GM21529 (cell line): ENCODE measurements around the gene DENND2D.
A peak's percentile ranks its signal among the peaks of the same experiment; 100 is the strongest.

Experiments
- ATAC-seq: cut with Tn5 transposase; IDR thresholded peaks from one replicate; pipeline ENCODE4 v1.9.1; 2021; ENCODE audit not compliant: unreplicated experiment

The DENND2D gene

DNA sequence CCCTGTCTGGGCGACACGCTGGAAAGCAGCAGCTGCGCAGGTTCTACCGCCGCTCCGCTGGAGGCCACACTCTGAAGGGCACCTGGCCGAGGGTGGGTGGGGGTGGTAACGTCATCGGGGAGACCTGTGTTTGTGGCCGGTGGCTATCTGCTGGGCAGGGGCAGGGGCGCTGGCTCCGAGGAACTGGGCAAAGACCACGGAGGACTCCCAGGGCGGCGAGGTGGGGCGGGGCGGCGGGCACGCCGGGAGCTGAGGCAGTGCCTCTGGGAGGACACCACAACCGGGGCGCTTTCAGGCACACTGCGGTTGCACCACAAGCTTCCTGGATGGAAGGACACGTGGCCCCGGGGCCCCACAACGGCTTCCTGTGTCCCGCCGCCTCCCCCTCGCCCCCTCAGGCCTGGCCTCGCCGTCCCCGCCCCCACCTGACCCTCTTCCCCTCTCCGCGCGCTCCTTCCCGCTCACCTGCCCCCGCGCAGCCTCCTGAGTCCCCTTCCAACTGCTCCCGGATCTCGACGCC lies 3.3 kb upstream of the DENND2D start:
- ATAC-seq: peak; percentile 63

- ATAC-seq: no peak
These were observed 2.5 kb upstream of the DENND2D start for GRCh38 chr1:111202707-111203623.

GRCh38 chr1:111202366-111202706 lies 1.9 kb upstream of the DENND2D start:
- no peak for ATAC-seq

DNA sequence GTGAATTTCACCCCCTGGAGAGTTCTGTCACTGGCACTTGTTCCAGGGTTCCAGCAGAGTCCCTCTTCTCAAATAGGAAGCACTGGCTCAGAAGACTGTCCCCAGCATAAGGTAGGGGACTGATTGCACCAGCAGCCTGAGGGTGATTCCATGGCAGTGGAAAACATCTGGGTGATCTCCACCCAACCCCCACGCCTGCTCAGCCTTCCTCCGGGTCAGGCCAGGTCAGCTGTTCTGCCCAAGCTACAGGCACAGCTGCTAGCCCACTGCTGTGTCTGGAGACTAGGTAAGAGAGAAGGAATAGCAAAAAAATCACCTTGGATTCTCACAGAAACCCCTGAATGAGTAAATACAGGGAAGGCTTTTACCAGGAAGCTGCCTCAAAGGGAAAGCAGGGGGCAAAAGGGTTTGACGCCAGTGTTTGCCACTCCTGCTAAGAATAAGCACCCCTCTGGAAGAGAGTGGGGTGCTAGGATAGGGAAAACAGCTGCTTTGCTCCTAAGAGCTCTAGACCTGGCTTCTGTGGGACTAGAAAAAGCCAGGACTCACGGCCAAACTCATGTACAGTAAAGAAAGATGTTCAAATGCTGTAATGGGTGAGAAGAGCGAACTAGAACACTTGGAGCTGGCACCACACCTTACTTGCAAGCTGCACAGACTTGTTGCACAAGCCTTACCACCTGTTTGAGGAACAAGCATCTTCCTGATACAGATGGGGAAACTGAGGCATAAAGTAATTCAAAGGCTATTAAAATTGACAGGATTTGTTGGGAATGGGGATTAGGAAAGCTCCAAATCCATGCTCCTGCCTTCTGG lies 1.0 kb upstream of the DENND2D start:
- ATAC-seq: no peak

- ATAC-seq: no peak
These were observed 336 bp upstream of the DENND2D start for GRCh38 chr1:111200802-111201161.

- no peak for ATAC-seq
These were observed 1.1 kb downstream of the DENND2D start for GRCh38 chr1:111199329-111199728.

DNA sequence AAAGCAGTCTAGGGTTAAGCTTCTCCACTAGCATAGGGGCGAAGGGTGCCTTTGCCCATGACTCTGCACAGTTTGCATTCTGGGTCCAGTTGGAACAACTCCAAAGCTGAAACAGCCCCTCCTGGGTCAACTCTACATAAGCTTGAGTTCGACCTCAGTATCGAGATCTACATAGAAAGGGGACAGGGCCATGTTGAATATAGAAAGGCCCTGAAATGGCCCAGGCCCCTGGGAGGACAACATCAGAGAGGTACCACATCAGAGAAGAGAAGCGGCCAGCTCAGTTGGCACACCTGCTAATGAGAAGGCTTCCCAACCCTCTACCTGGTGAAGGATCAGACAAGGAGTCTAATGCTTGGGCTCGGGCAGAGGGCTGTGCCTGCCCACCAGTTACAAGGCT lies 1.6 kb downstream of the DENND2D start:
- ATAC-seq: no peak

DNA sequence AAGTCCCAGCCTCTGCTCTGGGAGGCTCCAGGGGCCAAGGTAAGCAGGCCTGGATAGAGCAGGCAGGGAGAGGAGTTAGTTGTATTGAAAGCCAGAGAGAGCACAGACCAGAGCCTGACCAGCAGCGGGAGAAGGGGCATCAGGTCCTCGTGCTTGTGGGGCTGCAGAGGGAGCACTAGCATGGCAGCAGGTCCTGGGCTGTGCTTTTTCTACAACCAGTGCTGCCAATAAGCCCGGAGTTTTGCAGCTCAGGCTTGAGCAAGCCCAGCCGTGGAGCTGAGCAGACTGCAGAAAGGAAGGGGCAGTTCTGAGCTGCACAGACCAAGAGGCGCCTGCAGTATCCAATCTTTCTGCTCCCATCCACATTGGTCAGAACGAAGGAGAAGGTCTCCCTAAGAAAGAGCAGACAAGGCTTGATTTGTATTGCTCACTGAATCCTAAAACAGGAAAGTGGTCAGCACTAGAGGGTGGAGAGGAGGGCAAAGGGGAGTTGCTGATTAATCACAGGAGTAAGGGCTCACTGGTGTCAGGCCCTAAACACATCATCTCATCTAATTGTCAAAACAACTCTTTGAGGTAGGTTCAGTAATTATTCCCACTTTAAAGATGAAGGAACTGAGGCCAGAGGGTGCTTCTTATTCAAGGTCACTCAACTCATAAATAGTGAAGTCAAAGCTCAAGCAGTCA lies 2.7 kb downstream of the DENND2D start:
- ATAC-seq: peak; percentile 37

DNA sequence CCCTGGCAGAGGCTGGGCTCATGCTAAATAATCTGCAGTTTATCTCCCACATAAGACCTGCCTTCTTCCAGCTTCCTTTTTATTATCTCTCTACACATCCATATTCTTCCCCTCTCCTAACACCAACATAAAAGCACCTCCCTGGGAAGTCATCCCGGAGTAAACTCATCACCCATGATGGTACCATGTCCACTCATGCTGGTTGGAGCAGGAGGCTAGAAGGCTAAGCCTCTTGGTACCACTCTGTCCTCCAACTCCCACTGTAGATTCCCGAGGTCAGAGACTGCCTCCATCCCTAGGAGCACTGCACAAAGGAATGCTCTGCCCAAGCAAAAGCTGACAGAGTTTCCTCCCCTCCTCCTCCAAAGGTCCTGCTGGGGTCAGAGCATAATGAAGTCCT lies 4.2 kb downstream of the DENND2D start:
- ATAC-seq: no peak

GRCh38 chr1:111195002-111195684 lies 5.3 kb downstream of the DENND2D start:
- ATAC-seq: no peak

GRCh38 chr1:111193712-111194480 lies 6.5 kb downstream of the DENND2D start:
- ATAC-seq: no peak

GRCh38 chr1:111192658-111193519 lies 7.6 kb downstream of the DENND2D start:
- ATAC-seq: no peak

DNA sequence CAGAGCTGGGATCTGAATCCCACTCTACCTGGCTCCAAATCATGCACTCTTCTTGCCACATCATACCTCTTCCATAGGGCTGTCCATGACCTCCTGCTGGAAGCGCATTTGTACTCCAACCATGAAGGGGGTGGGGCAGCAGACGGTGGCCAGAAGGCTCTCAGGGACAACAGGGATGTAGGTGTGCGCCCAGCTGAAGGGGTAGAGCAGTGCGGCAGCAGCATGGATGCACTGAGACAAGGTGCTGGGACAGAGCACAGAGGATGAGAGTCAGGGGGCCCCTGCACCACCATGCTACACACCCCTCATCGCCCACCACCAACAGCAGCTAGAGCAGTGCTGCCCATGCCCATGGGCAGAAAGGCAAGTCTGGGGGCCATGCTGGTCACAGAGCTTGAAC lies 8.4 kb downstream of the DENND2D start:
- ATAC-seq: no peak

DNA sequence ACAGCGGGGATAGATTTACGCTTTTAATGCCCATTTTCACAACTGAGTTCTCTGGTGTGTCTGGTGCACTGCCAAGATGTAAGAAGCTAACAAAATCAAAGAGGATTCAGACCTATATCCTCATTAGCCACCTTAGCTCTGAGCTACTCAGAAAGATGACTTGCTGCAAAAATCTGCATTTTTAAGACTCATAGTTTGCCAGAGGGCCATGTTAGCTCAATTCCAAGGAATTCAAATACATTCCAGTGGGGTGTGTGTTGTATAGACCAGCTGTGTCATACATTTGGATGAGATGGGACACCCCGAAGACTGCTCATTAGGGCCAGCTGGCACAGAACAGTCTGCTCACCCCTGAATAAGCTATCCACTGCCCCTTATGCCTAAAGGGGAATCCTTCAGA lies 8.9 kb downstream of the DENND2D start:
- no peak for ATAC-seq

GRCh38 chr1:111190931-111191451 lies 9.5 kb downstream of the DENND2D start:
- no peak for ATAC-seq

DNA sequence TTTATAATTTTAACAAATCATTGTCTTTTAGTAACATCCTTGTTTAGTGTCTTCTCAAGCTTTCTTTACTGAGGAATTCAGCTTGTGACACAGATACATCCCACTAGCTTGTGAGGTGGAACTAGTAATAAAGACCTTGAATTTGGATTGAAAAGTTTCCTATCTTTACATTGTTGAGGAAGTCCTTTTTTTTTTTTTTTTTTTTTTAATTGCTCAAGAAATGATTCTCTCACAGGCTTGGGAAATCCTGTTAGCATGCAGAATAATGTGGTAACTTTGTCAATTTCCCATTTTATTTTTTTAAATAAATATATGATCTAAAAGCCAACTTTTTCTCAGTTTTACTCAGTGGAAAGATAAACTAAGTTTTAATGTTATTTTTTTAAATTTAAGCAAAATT lies 15.8 kb downstream of the DENND2D start:
- ATAC-seq: no peak

DNA sequence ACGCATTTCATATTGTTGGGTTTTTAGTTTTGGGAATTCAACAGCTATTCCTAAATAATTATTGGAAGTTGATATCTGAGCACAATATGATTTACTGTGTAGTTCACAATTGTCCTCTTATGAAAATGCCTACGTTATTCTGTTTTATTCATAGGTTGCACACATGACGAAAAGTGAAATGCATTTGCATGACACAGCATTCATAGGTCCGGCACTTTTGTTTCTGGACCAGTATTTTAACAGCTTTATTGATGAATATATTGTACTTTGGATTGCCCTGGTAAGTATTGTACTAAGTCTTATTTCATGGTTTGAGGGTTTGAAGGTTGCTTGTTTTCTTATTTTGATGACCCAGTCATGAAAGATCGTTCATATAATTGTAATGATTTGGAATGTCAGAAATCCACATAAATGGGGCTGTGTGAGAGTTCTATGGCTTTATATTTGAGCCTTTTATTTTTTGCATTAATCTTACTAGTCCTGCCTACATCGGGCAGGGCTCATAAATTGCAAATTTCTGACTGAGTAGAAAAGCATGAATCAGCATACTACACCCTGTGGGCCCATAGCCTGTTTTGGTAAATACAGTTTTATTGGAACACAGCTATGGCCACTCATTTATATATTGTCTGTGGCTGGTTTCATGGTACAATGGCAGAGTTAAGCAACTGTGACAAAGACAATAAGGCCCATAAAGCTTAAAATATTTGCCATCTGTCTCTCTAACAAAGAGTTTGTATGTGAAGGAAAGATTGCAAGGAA lies 17.0 kb downstream of the DENND2D start:
- ATAC-seq: no peak

GRCh38 chr1:111182052-111182451 lies 18.4 kb downstream of the DENND2D start:
- ATAC-seq: no peak
